HepG2 (cell line): ENCODE measurements around the gene FBXO8. TPM values are rescaled to one million over a fixed set of nuclear protein-coding genes. Genes with fewer than 3 reads are reported as not detected.

Source experiments
- ATAC-seq: fragments of 200-7000 bp; cut with Tn5 transposase; 3 replicates; pipeline ENCODE4 v1.9.1; 2020; ENCODE audit warnings: mild to moderate bottlenecking, moderate library complexity
- BruUV-seq: library from RNA; stranded (reverse); fragments of 400-500 nt; replicated peaks from 2 replicates; lab custom pipeline; 2021; lab: Mats Ljungman, UMichigan
- CTCF ChIA-PET: fragments of 300-600 bp; formaldehyde crosslinking; extraction: SDS; loops from one replicate; lab custom pipeline; 2021; ENCODE audit warnings: low total read pairs, inconsistent platforms, low intra/inter-chr PET ratio; lab: Yijun Ruan, JAX
- POLR2A ChIA-PET: fragments of 350-600 bp; sonication (Branson Sonifier 250); formaldehyde crosslinking; loops from one replicate; lab custom pipeline; 2020; ENCODE audit warnings: antibody characterized with exemption, inconsistent platforms; lab: Yijun Ruan, JAX
- DNase-seq: peaks from one replicate; pipeline ENCODE4 v3.0.0-alpha.2; 2015; ENCODE audit warnings: low spot score
- FAIRE-seq: peaks from 3 replicates; lab custom pipeline; 2011; peaks lifted over from hg19 to GRCh38; lab: Jason Lieb, UNC
- H2AFZ ChIP-seq: one replicate; pipeline ENCODE4 v1.6.1; 2011; ENCODE audit warnings: low read length, inconsistent platforms
- H3K27ac ChIP-seq: fragments of 300-600 bp; 3 replicates; pipeline ENCODE4 v1.8.0; 2011; ENCODE audit warnings: mixed run types, mild to moderate bottlenecking, mixed read lengths, low read length, inconsistent platforms; ENCODE audit not compliant: insufficient read depth; ENCODE audit errors: extremely low read length
- H3K27me3 ChIP-seq, 2 experiments: fragments of 200-600 bp in 1 of 2; 2 replicates in 1 of 2; 3 replicates in 1 of 2; pipeline versions ENCODE4 v1.6.0 to v1.8.0; 2011; ENCODE audit warnings: low read length in 2 of 2, mild to moderate bottlenecking in 2 of 2, moderate library complexity in 2 of 2, inconsistent platforms in 1 of 2; ENCODE audit not compliant: insufficient read depth in 2 of 2, control insufficient read depth in 1 of 2
- H3K36me3 ChIP-seq, 2 experiments: fragments of 200-600 bp in 1 of 2; replicated peaks in 1 of 2; 2 replicates in 1 of 2; 3 replicates in 1 of 2; pipeline versions ENCODE4 v1.5.1 to v1.8.0; 2011; ENCODE audit warnings: low read length in 2 of 2, inconsistent platforms in 1 of 2; ENCODE audit not compliant: insufficient read depth in 2 of 2, control insufficient read depth in 1 of 2
- H3K4me1 ChIP-seq: 2 replicates; pipeline ENCODE4 v1.5.1; 2012; ENCODE audit warnings: low read length, inconsistent platforms; ENCODE audit not compliant: insufficient read depth
- H3K4me2 ChIP-seq: 2 replicates; pipeline ENCODE4 v1.6.0; 2011; ENCODE audit warnings: low read depth, low read length, inconsistent platforms
- H3K4me3 ChIP-seq, 3 experiments: fragments of 200-600 bp in 1 of 3; sonication (generic), shearing (Covaris generic) in 1 of 3; replicated peaks in 1 of 3; 2 replicates each; pipeline ENCODE4 v1.5.1; 2011 to 2016; ENCODE audit warnings: low read length in 3 of 3, inconsistent platforms in 2 of 3, low read depth in 2 of 3, mild to moderate bottlenecking in 2 of 3, control low read depth in 1 of 3, mixed read lengths in 1 of 3; ENCODE audit not compliant: insufficient read depth in 1 of 3
- H3K79me2 ChIP-seq: one replicate; pipeline ENCODE4 v1.6.1; 2011; ENCODE audit warnings: low read length, inconsistent platforms; ENCODE audit not compliant: insufficient read depth
- H3K9ac ChIP-seq: 2 replicates; pipeline ENCODE4 v1.6.0; 2011; ENCODE audit warnings: mild to moderate bottlenecking, low read depth, low read length, inconsistent platforms; ENCODE audit not compliant: insufficient read depth
- H3K9me3 ChIP-seq: 2 replicates; pipeline ENCODE4 v1.5.1; 2012; ENCODE audit warnings: mild to moderate bottlenecking, low read length
- H4K20me1 ChIP-seq: 2 replicates; pipeline ENCODE4 v1.6.0; 2011; ENCODE audit warnings: inconsistent platforms, mild to moderate bottlenecking, low read length, moderate library complexity; ENCODE audit not compliant: insufficient read depth
- CBX5 ChIP-seq: sonication (generic); formaldehyde crosslinking; IDR thresholded peaks from 2 replicates; pipeline ENCODE4 v1.4.0; 2020; ENCODE audit warnings: missing genetic modification reagents, borderline replicate concordance
- ETS1 ChIP-seq: sonication (generic); formaldehyde crosslinking; IDR thresholded peaks from 2 replicates; pipeline ENCODE4 v1.4.0; 2020; ENCODE audit warnings: missing genetic modification reagents
- FOXO1 ChIP-seq: sonication (generic); formaldehyde crosslinking; IDR thresholded peaks from 2 replicates; pipeline ENCODE4 v1.4.0; 2020; ENCODE audit warnings: missing genetic modification reagents
- KDM1A ChIP-seq: IDR thresholded peaks from 2 replicates; pipeline ENCODE4 v1.6.1; 2016; ENCODE audit warnings: missing compliant biosample characterization
- MTA3 ChIP-seq: sonication (generic); formaldehyde crosslinking; IDR thresholded peaks from 2 replicates; pipeline ENCODE4 v1.4.0; 2020; ENCODE audit warnings: missing genetic modification reagents
- NFE2L2 ChIP-seq: fragments of 150-350 bp; IDR thresholded peaks from 2 replicates; pipeline ENCODE4 v1.6.1; 2014; ENCODE audit warnings: low read length
- PITX1 ChIP-seq: sonication (generic); formaldehyde crosslinking; IDR thresholded peaks from 2 replicates; pipeline ENCODE4 v1.5.1; 2020; ENCODE audit warnings: mild to moderate bottlenecking, missing genetic modification reagents
- SNAPC2 ChIP-seq: sonication (generic); formaldehyde crosslinking; IDR thresholded peaks from 2 replicates; pipeline ENCODE4 v1.8.1; 2022; ENCODE audit warnings: mild to moderate bottlenecking, missing genetic modification reagents
- SYNCRIP ChIP-seq: fragments of 200-400 bp; formaldehyde crosslinking; IDR thresholded peaks from 2 replicates; pipeline ENCODE4 v1.6.1; 2018; ENCODE audit warnings: mild to moderate bottlenecking, low read depth, low read length; ENCODE audit not compliant: insufficient read depth
- ZBTB26 ChIP-seq: IDR thresholded peaks from 2 replicates; pipeline ENCODE4 v1.6.1; 2016; ENCODE audit warnings: missing compliant biosample characterization, missing genetic modification reagents, borderline replicate concordance
- ZBTB37 ChIP-seq: sonication (generic); formaldehyde crosslinking; IDR thresholded peaks from 2 replicates; pipeline ENCODE4 v1.4.0; 2020; ENCODE audit warnings: mild to moderate bottlenecking, missing genetic modification reagents
- ZNF253 ChIP-seq: sonication (generic); formaldehyde crosslinking; IDR thresholded peaks from 2 replicates; pipeline ENCODE4 v1.8.0; 2022; ENCODE audit warnings: mild to moderate bottlenecking, missing genetic modification reagents, borderline replicate concordance
- ZNF44 ChIP-seq: sonication (generic); formaldehyde crosslinking; IDR thresholded peaks from 2 replicates; pipeline ENCODE4 v1.5.1; 2020; ENCODE audit warnings: mild to moderate bottlenecking, missing genetic modification reagents
- ZNF552 ChIP-seq: sonication (generic); formaldehyde crosslinking; IDR thresholded peaks from 2 replicates; pipeline ENCODE4 v1.9.0; 2022; ENCODE audit warnings: missing genetic modification reagents, mild to moderate bottlenecking, borderline replicate concordance
- ZNF556 ChIP-seq: sonication (generic); formaldehyde crosslinking; IDR thresholded peaks from 2 replicates; pipeline ENCODE4 v1.4.0; 2020; ENCODE audit warnings: mild to moderate bottlenecking, missing genetic modification reagents, borderline replicate concordance
- ZNF75D ChIP-seq: sonication (generic); formaldehyde crosslinking; IDR thresholded peaks from 2 replicates; pipeline ENCODE4 v1.8.1; 2023; ENCODE audit warnings: missing genetic modification reagents, mild to moderate bottlenecking, borderline replicate concordance
- WGBS: methylation state at CpG from one replicate; pipeline ENCODE4 v1.1.6; 2017; ENCODE audit warnings: low lambda C conversion rate; 5-methylcytosine and 5-hydroxymethylcytosine counted together
- in situ Hi-C: cut with HindIII; loops from 2 replicates; pipeline ENCODE4 v1.10.0; 2017; ENCODE audit warnings: low pct_unique_long_range_greater_than_20kb; ENCODE audit not compliant: extremely low pct_ligation_motif_present
- intact Hi-C: fragments of 100-400 bp; cut with micrococcal nuclease; formaldehyde crosslinking; loops from one replicate; pipeline ENCODE4 v1.10.0; 2022; ENCODE audit not compliant: unreplicated experiment
- polyA plus RNA-seq, 8 experiments: library from polyadenylated mRNA; depleted of rRNA in 3 of 8; stranded (reverse) in 7 of 8; unstranded in 1 of 8; fragments of >200 nt; fragmentation: Illumina TruSeq in 4 of 8; extraction: Trizol in 4 of 8; gene quantifications; 2 replicates each; pipeline versions ENCODE4 v1.2.1 to v1.2.3, GENCODE V29; 2011 to 2016; ENCODE audit warnings: low read depth in 4 of 8, missing spikeins in 1 of 8, mixed read lengths in 1 of 8; ENCODE audit not compliant: insufficient read depth in 1 of 8
- total RNA-seq, 5 experiments: library from RNA; depleted of rRNA; stranded (reverse); fragments of >200 nt; fragmentation: Illumina TruSeq; extraction: Trizol; gene quantifications; 2 replicates each; pipeline ENCODE4 v1.2.3, GENCODE V29; 2016; ENCODE audit warnings: low read depth in 1 of 5

Gene FBXO8
- total and polyA plus RNA-seq, 2 of the 13 experiments (the other 11 are each of a cell fraction or from before 2014, with no cell fraction given): 11.7 to 15.2 TPM

- WGBS: 94% methylated on average over 3 of the region's 3 CpGs
- peaks cover 17% of the 10 kb centered on the region for H3K79me2 ChIP-seq
- H3K36me3 ChIP-seq: no peaks in the 10 kb centered on the region
- H3K4me1 ChIP-seq: peaks cover 6% of the 10 kb centered on the region
- no peak for TF ChIP-seq MTA3 (CRISPR knock-in tag)
- no peak for TF ChIP-seq SNAPC2 (CRISPR knock-in tag)
- TF ChIP-seq ZNF556: no peak
- TF ChIP-seq ZNF75D: no peak
- TF ChIP-seq ETS1 (CRISPR knock-in tag): no peak
- no peak for TF ChIP-seq ZNF552
- TF ChIP-seq NFE2L2: no peak
- TF ChIP-seq PITX1: no peak
- TF ChIP-seq FOXO1 (CRISPR knock-in tag): no peak
- TF ChIP-seq KDM1A (CRISPR knock-in tag): no peak
- no peak for TF ChIP-seq ZNF253 (CRISPR knock-in tag)
- TF ChIP-seq ZBTB26 (CRISPR knock-in tag): no peak
- no peak for TF ChIP-seq CBX5
- no peak for TF ChIP-seq ZBTB37 (CRISPR knock-in tag)
- no peak for TF ChIP-seq ZNF44 (CRISPR knock-in tag)
- no peak for TF ChIP-seq SYNCRIP
- H3K4me3 ChIP-seq: no peak overlapping the region
- in situ Hi-C loops (no loop called here), intact Hi-C loops (no loop called here)
- FAIRE-seq (no peak), ATAC-seq (no peak), DNase-seq (no peak)
- no TSS peak for BruUV-seq
- H2AFZ ChIP-seq: no peak overlapping the region
- CTCF ChIA-PET: no interaction called here
- no peak overlapping the region for H3K4me2 ChIP-seq
- H3K9ac ChIP-seq: no peak overlapping the region
- no peaks in the 10 kb centered on the region; a peak in 1 of 5 replicates for H3K27me3 ChIP-seq
- H4K20me1 ChIP-seq: no peaks in the 10 kb centered on the region
- POLR2A ChIA-PET: no interaction called here
- H3K27ac ChIP-seq: no peak overlapping the region
- H3K9me3 ChIP-seq: no peaks in the 10 kb centered on the region
These were observed 6.0 kb downstream of the FBXO8 start for GRCh38 chr4:174277433-174277832.
